Keratinocyte (primary cell): ENCODE measurements around the gene CGREF1.

ENCODE experiments used
- EZH2 ChIP-seq: IDR thresholded peaks from one replicate; pipeline ENCODE4 v1.6.1; 2012; ENCODE audit warnings: inconsistent platforms, mild to moderate bottlenecking, low read length, moderate library complexity
- TF ChIP-seq, protein P1 (sequence below), 3 experiments: IDR thresholded peaks in 1 of 3; conservative IDR thresholded peaks in 1 of 3; optimal IDR thresholded peaks in 1 of 3; 2 replicates in 2 of 3; 3 replicates in 1 of 3; pipeline versions ENCODE3 to v1.5.1; 2011; ENCODE audit warnings: low read length in 3 of 3, mild to moderate bottlenecking in 3 of 3, moderate library complexity in 2 of 3, control low read depth in 1 of 3, inconsistent platforms in 1 of 3; ENCODE audit not compliant: insufficient read depth in 2 of 3; ENCODE audit errors: extremely low read depth in 1 of 3

DNA sequence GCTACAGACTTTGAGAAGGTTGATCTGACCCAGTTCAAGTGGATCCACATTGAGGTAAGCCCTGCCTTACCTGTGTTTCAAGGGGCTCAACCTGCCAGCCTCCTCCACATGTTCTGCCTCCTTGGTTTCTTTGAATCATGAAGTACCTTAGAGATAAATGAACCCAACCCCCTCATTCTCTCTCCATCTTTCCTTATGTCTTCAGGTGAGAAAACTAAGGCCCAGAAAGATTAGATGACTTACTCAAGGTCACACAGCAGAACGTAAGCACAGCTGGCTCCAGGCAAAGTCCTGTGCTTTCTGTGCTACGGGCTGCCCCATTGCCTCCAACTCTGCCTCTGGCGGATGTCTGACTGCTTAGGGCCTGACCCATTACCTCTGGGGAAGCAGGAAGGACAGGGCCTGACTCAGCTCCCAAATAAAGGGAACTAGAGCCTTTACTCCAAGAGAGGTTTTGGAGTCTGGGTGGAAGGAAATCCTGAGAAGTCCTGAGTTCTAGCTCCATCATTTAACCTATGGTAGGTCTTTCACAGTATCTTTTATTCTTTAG is 22.1 kb downstream of the CGREF1 start:
- TF ChIP-seq, protein P1, sequence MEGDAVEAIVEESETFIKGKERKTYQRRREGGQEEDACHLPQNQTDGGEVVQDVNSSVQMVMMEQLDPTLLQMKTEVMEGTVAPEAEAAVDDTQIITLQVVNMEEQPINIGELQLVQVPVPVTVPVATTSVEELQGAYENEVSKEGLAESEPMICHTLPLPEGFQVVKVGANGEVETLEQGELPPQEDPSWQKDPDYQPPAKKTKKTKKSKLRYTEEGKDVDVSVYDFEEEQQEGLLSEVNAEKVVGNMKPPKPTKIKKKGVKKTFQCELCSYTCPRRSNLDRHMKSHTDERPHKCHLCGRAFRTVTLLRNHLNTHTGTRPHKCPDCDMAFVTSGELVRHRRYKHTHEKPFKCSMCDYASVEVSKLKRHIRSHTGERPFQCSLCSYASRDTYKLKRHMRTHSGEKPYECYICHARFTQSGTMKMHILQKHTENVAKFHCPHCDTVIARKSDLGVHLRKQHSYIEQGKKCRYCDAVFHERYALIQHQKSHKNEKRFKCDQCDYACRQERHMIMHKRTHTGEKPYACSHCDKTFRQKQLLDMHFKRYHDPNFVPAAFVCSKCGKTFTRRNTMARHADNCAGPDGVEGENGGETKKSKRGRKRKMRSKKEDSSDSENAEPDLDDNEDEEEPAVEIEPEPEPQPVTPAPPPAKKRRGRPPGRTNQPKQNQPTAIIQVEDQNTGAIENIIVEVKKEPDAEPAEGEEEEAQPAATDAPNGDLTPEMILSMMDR (optimal IDR thresholded peaks at IDR 0.05 in 1 of 3, IDR thresholded peaks at IDR 0.05 in 1 of 3, conservative IDR thresholded peaks at IDR 0.05 in 1 of 3; ENCODE audit: extremely low read depth in 1 of 3, insufficient read depth in 2 of 3, low read length in 3 of 3): no peak
- no peak for TF ChIP-seq EZH2
